GM10248 (cell line): ENCODE results near the gene MGLL.

ENCODE experiments used
- CTCF ChIA-PET: fragments of 300-600 bp; sonication (Branson Sonifier 250); formaldehyde crosslinking; extraction: SDS; loops from one replicate; lab custom pipeline; 2021; ENCODE audit warnings: antibody characterized with exemption; lab: Yijun Ruan, JAX
- POLR2A ChIA-PET: fragments of 350-650 bp; sonication (Branson Sonifier 250); formaldehyde crosslinking; extraction: SDS; loops from one replicate; lab custom pipeline; 2020; ENCODE audit warnings: antibody characterized with exemption; lab: Yijun Ruan, JAX
- DNase-seq: peaks from one replicate; pipeline ENCODE4 v3.0.0; 2012; ENCODE audit errors: extremely low spot score
- TF ChIP-seq, protein P1 (sequence below): IDR thresholded peaks from 2 replicates; pipeline ENCODE4 v1.5.1; 2012; ENCODE audit warnings: mild to moderate bottlenecking, low read depth; ENCODE audit errors: extremely low read depth, missing control alignments, control extremely low read depth

The MGLL gene

DNA sequence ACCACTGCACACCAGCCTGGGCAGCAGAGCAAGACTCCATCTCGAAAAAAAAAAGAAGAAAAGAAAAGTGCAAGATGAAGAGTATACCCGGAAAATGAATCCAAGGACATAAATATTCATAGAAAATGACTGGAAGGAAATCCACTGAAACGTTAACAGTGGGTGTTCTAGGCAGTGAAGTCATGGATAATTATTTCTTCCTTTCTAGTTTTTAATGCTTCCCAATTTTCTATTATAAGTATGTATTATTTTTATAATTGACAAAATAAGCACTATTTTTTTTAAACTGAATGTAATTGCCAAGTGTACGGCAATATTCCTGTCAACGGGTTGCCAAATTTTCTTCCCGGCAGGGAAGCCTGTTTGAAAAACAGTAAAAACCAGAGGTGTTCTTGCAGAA, 37.4 kb upstream of the MGLL start:
- TF ChIP-seq, protein P1, sequence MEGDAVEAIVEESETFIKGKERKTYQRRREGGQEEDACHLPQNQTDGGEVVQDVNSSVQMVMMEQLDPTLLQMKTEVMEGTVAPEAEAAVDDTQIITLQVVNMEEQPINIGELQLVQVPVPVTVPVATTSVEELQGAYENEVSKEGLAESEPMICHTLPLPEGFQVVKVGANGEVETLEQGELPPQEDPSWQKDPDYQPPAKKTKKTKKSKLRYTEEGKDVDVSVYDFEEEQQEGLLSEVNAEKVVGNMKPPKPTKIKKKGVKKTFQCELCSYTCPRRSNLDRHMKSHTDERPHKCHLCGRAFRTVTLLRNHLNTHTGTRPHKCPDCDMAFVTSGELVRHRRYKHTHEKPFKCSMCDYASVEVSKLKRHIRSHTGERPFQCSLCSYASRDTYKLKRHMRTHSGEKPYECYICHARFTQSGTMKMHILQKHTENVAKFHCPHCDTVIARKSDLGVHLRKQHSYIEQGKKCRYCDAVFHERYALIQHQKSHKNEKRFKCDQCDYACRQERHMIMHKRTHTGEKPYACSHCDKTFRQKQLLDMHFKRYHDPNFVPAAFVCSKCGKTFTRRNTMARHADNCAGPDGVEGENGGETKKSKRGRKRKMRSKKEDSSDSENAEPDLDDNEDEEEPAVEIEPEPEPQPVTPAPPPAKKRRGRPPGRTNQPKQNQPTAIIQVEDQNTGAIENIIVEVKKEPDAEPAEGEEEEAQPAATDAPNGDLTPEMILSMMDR = no peak
- DNase-seq = no peak
- CTCF ChIA-PET = no interaction called here
- POLR2A ChIA-PET = no interaction called here

DNA sequence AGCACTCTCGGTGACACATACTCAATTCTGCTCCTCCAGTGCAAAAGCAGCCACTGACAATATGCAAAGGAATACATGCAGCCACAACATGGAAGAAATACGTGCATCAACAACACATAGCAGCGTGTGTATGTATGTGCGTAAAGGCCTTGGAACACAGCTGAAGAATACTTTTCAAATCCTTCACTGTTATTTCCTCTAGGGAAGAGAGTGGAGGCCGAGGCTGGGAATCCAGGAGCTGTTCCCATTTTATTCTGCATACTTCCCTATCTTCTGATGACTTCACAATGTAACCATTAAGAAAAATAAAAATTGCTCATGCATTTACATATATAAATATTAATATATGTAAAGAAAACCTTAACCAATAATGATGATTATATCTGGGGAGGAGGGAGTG, 36.6 kb upstream of the MGLL start:
- DNase-seq = no peak
- CTCF ChIA-PET = no interaction called here
- TF ChIP-seq, protein P1 = no peak
- POLR2A ChIA-PET = no interaction called here

DNA sequence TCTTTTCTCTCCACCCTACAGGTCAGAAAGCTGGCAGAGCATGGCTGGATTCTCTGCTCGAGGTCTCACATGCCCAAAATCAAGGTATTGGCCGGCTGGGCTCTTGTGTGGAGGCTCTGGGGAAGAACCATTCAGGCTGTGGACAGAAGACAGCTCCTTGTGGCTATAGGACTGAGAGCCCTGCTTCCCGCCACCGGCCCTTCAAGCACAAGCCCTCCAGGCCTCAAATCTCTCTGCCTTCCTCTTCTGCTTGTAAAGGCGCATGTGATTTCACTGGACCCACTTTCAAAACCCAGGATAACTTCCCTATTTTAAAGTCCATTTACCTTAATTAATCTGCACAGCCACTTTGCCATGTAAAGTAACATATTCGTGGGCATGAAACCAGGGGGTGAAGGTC, 36.2 kb upstream of the MGLL start:
- TF ChIP-seq, protein P1 = no peak
- CTCF ChIA-PET = no interaction called here
- POLR2A ChIA-PET = no interaction called here
- DNase-seq = no peak

DNA sequence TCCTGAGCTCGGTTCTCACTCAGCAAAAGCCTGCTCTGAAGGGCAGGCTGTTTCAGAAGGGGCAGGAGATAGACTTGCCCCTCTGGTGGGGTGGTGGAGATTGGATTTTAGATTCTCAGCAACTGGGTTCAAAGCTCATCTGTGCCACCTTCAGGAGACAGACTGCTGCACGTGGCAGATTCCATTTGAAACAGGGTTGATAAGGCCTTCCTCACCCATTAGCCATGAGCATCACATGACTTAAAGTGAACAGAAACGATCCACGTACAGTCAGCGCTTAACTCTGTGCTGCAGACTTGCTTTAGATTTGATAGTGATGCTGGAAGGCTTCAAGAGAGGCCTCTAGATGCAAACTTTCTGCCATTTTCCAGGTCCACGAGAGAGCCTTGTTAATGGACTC, 35.0 kb upstream of the MGLL start:
- ChIA-PET POLR2A (no interaction called here), CTCF (interaction anchor here (1.1 to 1.6 kb wide), 3 partner anchors 9 to 14 kb away, joined by 3 read pairs; no protein-coding TSS in a partner anchor)
- TF ChIP-seq, protein P1 = peak; percentile 34
- peak; percentile 39 for DNase-seq

DNA sequence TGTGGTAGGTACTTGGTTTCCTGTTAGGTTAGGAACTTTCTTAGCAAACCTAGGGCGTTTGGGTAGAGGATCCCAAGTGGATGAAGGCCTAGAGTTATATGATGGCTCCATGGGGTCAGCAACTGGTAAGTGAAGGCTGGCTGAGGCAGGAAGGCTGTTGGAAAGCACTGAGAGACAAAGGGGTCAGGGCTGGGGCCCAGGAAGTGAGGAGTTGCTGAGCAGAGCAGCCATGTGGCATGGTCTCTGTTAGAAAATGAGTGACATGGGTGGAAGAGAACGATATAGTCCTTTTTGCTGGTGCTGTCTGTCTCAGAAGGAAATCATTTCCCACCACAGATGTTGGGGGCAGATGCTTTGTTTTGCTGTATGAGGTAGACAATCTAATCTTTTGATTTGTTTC, 34.5 kb upstream of the MGLL start:
- TF ChIP-seq, protein P1 = no peak
- CTCF ChIA-PET = interaction anchor here (1.1 to 1.6 kb wide), 3 partner anchors 10 to 14 kb away, joined by 3 read pairs; no protein-coding TSS in a partner anchor

DNA sequence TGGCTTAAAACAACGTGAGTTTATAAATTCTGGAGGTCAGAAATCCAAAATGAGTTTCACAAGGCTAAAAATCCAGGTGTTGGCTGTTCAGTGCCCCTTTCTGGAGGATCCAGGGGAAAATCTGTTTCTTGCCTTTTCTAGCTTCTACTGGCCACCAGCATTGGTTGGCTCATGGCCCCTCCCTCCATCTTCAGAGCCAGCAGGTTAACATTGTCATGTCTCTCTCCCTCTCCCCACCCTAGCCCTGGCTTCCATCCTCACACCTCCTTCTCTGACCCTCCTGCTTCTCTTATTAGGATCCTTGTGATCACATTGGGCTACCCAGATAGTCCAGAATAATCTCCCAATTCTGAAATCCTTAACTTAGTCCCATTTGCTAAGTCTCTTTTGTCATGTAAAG, 32.9 kb upstream of the MGLL start:
- ChIA-PET POLR2A (no interaction called here), CTCF (interaction anchor here (1.2 kb wide), 1 partner anchor 12 kb away, joined by 5 read pairs; no protein-coding TSS in a partner anchor)
- DNase-seq = no peak
- TF ChIP-seq, protein P1 = no peak

More for the DNA sequence above, 34.5 kb upstream of the MGLL start:
- POLR2A ChIA-PET = no interaction called here
- no peak for DNase-seq

DNA sequence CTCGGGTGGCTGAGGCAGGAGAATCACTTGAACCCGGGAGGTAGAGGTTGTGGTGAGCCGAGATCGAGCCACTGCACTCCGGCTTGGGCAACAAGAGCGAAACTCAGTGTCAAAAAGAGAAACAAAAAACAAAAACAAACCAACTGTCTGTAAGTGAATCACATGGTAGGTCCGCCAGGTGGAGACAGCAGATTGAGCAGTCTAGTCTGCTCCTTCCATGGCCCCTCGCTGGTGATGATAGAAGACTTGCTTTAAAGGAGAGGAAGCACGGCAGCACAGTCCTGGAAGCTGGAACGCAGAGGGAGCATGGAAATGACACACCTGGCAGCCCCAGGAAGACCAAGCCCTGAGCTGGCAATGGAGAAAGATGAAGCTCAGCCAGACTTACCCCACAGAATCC, 31.4 kb upstream of the MGLL start:
- TF ChIP-seq, protein P1 = no peak
- no peak for DNase-seq
- CTCF ChIA-PET = interaction anchor here (1.2 kb wide), 1 partner anchor 106 kb away, joined by 3 read pairs; no protein-coding TSS in a partner anchor
- POLR2A ChIA-PET = no interaction called here
